Panc1 (cell line): ENCODE data around the gene RNF225.

Source experiments
- CTCF ChIP-seq: fragments of 450-650 bp; IDR thresholded peaks from 2 replicates; pipeline ENCODE4 v1.5.1; 2017; ENCODE audit warnings: mild to moderate bottlenecking
- REST ChIP-seq, 2 experiments: IDR thresholded peaks; 2 replicates each; pipeline ENCODE4 v1.6.1; 2011 to 2012; ENCODE audit warnings: low read depth in 2 of 2, control low read depth in 1 of 2, low read length in 1 of 2, mild to moderate bottlenecking in 1 of 2, moderate library complexity in 1 of 2; ENCODE audit not compliant: insufficient read depth in 1 of 2

GRCh38 chr19:58395979-58396627, 647 bp downstream of the RNF225 start:
- TF ChIP-seq CTCF (no peak), REST (IDR thresholded peaks at IDR 0.05; ENCODE audit: insufficient read depth in 1 of 2, low read depth in 2 of 2, low read length in 1 of 2) (no peak)
